Measurements from ENCODE around the gene OGG1.
"Not testable (repeated sequence)": the region's sequence is repeated elsewhere in the genome, so short reads cannot be mapped to it uniquely, and the experiment has no call there.

GRCh38 chr3:9771007-9771406 lies 21.3 kb downstream of the OGG1 start:
- not testable (repeated sequence) for TF ChIP-seq EZH2 (IDR thresholded peaks at IDR 0.05; ENCODE audit: insufficient read depth, poor library complexity, severe bottlenecking); EZH2phosphoT487 (IDR thresholded peaks at IDR 0.05; ENCODE audit: insufficient read depth, low read depth)
